Fibroblast of lung (primary cell): ENCODE results near the gene SECTM1. TPM values are rescaled to one million over a fixed set of nuclear protein-coding genes. Genes with fewer than 3 reads are reported as not detected.

ENCODE experiments used
- DNase-seq, 2 donors: peaks; one replicate each; pipeline versions ENCODE4 v3.0.0 to v3.0.0-alpha.2; 2010; ENCODE audit warnings: low read depth in 2 of 2
- H2AFZ ChIP-seq: 2 replicates; pipeline ENCODE4 v1.5.1; 2012; ENCODE audit warnings: low read length, control low read depth, inconsistent platforms
- H3K27ac ChIP-seq: 2 replicates; pipeline ENCODE4 v1.5.1; 2011; ENCODE audit warnings: low read length, control low read depth; ENCODE audit not compliant: insufficient read depth
- H3K27me3 ChIP-seq: 2 replicates; pipeline ENCODE4 v1.5.1; 2011; ENCODE audit warnings: mild to moderate bottlenecking, low read length; ENCODE audit not compliant: control insufficient read depth, insufficient read depth
- H3K36me3 ChIP-seq: 2 replicates; pipeline ENCODE4 v1.5.1; 2011; ENCODE audit warnings: low read length; ENCODE audit not compliant: control insufficient read depth, insufficient read depth
- H3K4me1 ChIP-seq: 2 replicates; pipeline ENCODE4 v1.5.1; 2011; ENCODE audit warnings: low read length; ENCODE audit not compliant: control insufficient read depth, insufficient read depth; ENCODE audit errors: extremely low read depth
- H3K4me2 ChIP-seq: 2 replicates; pipeline ENCODE4 v1.5.1; 2011; ENCODE audit warnings: low read length, control low read depth; ENCODE audit not compliant: insufficient read depth; ENCODE audit errors: extremely low read depth
- H3K4me3 ChIP-seq, 4 experiments: fragments of 200-600 bp in 1 of 4; sonication (generic) in 1 of 4; replicated peaks in 1 of 4; 2 replicates each; pipeline ENCODE4 v1.5.1; 2011 to 2016; ENCODE audit warnings: low read length in 4 of 4, low read depth in 3 of 4, mild to moderate bottlenecking in 3 of 4, control low read depth in 2 of 4, inconsistent platforms in 1 of 4, mixed read lengths in 1 of 4; ENCODE audit not compliant: insufficient read depth in 1 of 4; ENCODE audit errors: control extremely low read depth in 1 of 4
- H3K79me2 ChIP-seq: 2 replicates; pipeline ENCODE4 v1.5.1; 2012; ENCODE audit warnings: mild to moderate bottlenecking, low read length, inconsistent platforms; ENCODE audit not compliant: control insufficient read depth, insufficient read depth
- H3K9ac ChIP-seq: 2 replicates; pipeline ENCODE4 v1.5.1; 2011; ENCODE audit warnings: mild to moderate bottlenecking, low read length, control low read depth; ENCODE audit not compliant: insufficient read depth
- H3K9me3 ChIP-seq: 2 replicates; pipeline ENCODE4 v1.5.1; 2012; ENCODE audit warnings: low read depth, low read length; ENCODE audit not compliant: control insufficient read depth, insufficient read depth
- H4K20me1 ChIP-seq: 2 replicates; pipeline ENCODE4 v1.5.1; 2011; ENCODE audit warnings: low read length; ENCODE audit not compliant: control insufficient read depth, insufficient read depth; ENCODE audit errors: extremely low read depth
- CTCF ChIP-seq, 2 donors: IDR thresholded peaks in 1 of 2; conservative IDR thresholded peaks in 1 of 2; 1 replicate in 1 of 2; 2 replicates in 1 of 2; pipeline ENCODE4 v1.5.1; 2011 to 2012; ENCODE audit warnings: low read length in 2 of 2, control low read depth in 1 of 2, inconsistent platforms in 1 of 2, low read depth in 1 of 2, mild to moderate bottlenecking in 1 of 2
- EZH2 ChIP-seq: IDR thresholded peaks from 2 replicates; pipeline ENCODE4 v1.5.1; 2012; ENCODE audit warnings: low read length, control low read depth, mild to moderate bottlenecking; ENCODE audit errors: missing control alignments
- polyA plus RNA-seq, 2 donors: library from polyadenylated mRNA; depleted of rRNA in 1 of 2; stranded (reverse) in 1 of 2; unstranded in 1 of 2; fragments of >200 nt; gene quantifications; 2 replicates each; pipeline ENCODE4 v1.2.1, GENCODE V29; 2011 to 2012; ENCODE audit warnings: missing spikeins in 1 of 2
- total RNA-seq: library from RNA; depleted of rRNA; stranded (reverse); fragments of >200 nt; gene quantifications from 2 replicates; pipeline ENCODE4 v1.2.1, GENCODE V29; 2014

Gene SECTM1
- total and polyA plus RNA-seq, 2 donors (not counting 1 experiment from before 2014, with no cell fraction given) = 17.3 to 17.5 TPM

GRCh38 chr17:82283208-82283749 is 50.3 kb downstream of the SECTM1 start:
- no peaks in the 10 kb centered on the region for H3K9me3 ChIP-seq
- TF ChIP-seq EZH2 (no peak), CTCF (conservative IDR thresholded peaks at IDR 0.05 in 1 of 2, IDR thresholded peaks at IDR 0.05 in 1 of 2; ENCODE audit: low read depth in 1 of 2, low read length in 2 of 2) (no peak)
- no peaks in the 10 kb centered on the region for H3K36me3 ChIP-seq
- no peak overlapping the region for H2AFZ ChIP-seq
- DNase-seq = peak; percentile 84 to 86
- H3K27ac ChIP-seq = no peak overlapping the region
- peaks cover 23% of the 10 kb centered on the region for H3K4me1 ChIP-seq
- no peaks in the 10 kb centered on the region for H3K27me3 ChIP-seq
- peak overlapping the region; percentile 17 for H3K9ac ChIP-seq
- H3K4me2 ChIP-seq = no peak overlapping the region
- H3K79me2 ChIP-seq = no peaks in the 10 kb centered on the region
- H3K4me3 ChIP-seq = no peak overlapping the region
- H4K20me1 ChIP-seq = no peaks in the 10 kb centered on the region

GRCh38 chr17:82282239-82283207 is 51.0 kb downstream of the SECTM1 start:
- TF ChIP-seq CTCF (conservative IDR thresholded peaks at IDR 0.05 in 1 of 2, IDR thresholded peaks at IDR 0.05 in 1 of 2; ENCODE audit: low read depth in 1 of 2, low read length in 2 of 2) (no peak), EZH2 (no peak)
- H3K79me2 ChIP-seq = no peaks in the 10 kb centered on the region
- no peaks in the 10 kb centered on the region for H4K20me1 ChIP-seq
- no peak overlapping the region for H2AFZ ChIP-seq
- peak in 1 of 2 donors; percentile 43 for DNase-seq
- H3K27me3 ChIP-seq = no peaks in the 10 kb centered on the region
- no peaks in the 10 kb centered on the region for H3K9me3 ChIP-seq
- H3K4me2 ChIP-seq = no peak overlapping the region
- H3K9ac ChIP-seq = peak overlapping the region; percentile 17
- peaks cover 16% of the 10 kb centered on the region for H3K4me1 ChIP-seq
- no peak overlapping the region for H3K27ac ChIP-seq
- no peaks in the 10 kb centered on the region for H3K36me3 ChIP-seq
- H3K4me3 ChIP-seq = no peak overlapping the region

- no peak for TF ChIP-seq CTCF (conservative IDR thresholded peaks at IDR 0.05 in 1 of 2, IDR thresholded peaks at IDR 0.05 in 1 of 2; ENCODE audit: low read depth in 1 of 2, low read length in 2 of 2)
- TF ChIP-seq EZH2 = no peak
- Histone ChIP-seq H3K27me3 (no peaks in the 10 kb centered on the region), H3K9ac (no peak overlapping the region), H3K36me3 (no peaks in the 10 kb centered on the region), H3K4me2 (no peak overlapping the region), H3K79me2 (no peaks in the 10 kb centered on the region), H3K4me3 (no peak overlapping the region), H3K9me3 (no peaks in the 10 kb centered on the region), H2AFZ (no peak overlapping the region), H3K27ac (no peak overlapping the region), H4K20me1 (no peaks in the 10 kb centered on the region), H3K4me1 (peaks cover 11% of the 10 kb centered on the region)
- DNase-seq = peak in 1 of 2 donors; percentile 47
Observed at GRCh38 chr17:82281502-82282238, 51.9 kb downstream of the SECTM1 start.
